ENCODE data around the gene RASGRP2.
A peak's percentile ranks its signal among the peaks of the same experiment; 100 is the strongest.

RASGRP2 gene

GRCh38 chr11:64692764-64693331 lies 51.1 kb downstream of the RASGRP2 start:
- DNase-seq, result no peak

DNA sequence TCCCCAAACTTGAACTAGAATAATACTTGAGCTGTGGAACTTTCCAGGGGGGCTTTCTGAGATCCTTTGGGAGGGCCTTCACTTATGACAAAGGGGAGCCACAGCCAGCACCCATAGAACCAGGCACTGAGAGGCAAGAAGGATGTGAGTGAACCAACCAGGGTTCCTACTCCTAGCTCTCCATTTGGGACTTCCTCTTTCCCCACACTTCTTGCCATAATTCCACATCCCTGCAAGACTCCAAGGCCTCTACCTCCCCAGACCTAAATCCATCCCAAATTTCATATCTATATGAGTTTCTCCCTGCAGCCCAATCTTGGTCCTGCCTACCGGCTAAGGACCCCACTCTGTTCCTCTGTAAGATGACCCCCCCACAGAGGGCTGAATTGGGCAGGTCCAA lies 52.4 kb downstream of the RASGRP2 start:
- no peak for DNase-seq

- no peak for DNase-seq
Observed at GRCh38 chr11:64690235-64690634, 53.7 kb downstream of the RASGRP2 start.

- peak; percentile 96 for DNase-seq
Observed at GRCh38 chr11:64688534-64688982, 55.4 kb downstream of the RASGRP2 start.

GRCh38 chr11:64687643-64688533 lies 56.1 kb downstream of the RASGRP2 start:
- DNase-seq, result peak; percentile 68

GRCh38 chr11:64687204-64687603 lies 56.7 kb downstream of the RASGRP2 start:
- DNase-seq, result peak; percentile 97

GRCh38 chr11:64686466-64687170 lies 57.3 kb downstream of the RASGRP2 start:
- DNase-seq, result no peak

- no peak for DNase-seq
Observed at GRCh38 chr11:64685536-64685935, 58.4 kb downstream of the RASGRP2 start.

- no peak for DNase-seq
Observed at GRCh38 chr11:64684357-64684756, 59.6 kb downstream of the RASGRP2 start.

DNA sequence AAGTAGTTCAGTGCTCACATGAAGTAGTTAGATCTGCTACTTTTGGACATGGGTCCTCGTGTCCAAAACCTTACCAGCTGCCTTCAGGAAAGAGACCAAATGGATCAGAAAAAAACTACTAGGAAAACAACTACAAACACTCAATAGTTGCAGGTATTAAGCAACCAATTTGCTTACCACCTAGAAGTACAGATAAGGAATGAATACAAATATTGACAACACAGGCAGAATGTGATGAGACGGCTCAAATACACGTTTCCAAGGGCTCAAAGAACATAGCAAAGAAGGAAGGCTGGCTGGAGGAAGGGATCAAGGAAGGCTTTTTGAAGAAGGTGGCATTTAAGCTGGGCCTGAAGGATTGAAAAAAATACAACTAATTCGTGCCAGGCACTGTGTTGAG lies 62.8 kb downstream of the RASGRP2 start:
- no peak for DNase-seq

- DNase-seq, result no peak
Observed at GRCh38 chr11:64679846-64680245, 64.1 kb downstream of the RASGRP2 start.

GRCh38 chr11:64677441-64678023 lies 66.4 kb downstream of the RASGRP2 start:
- DNase-seq, result no peak
